Measurements from ENCODE around the gene LYL1. TPM values are rescaled to one million over a fixed set of nuclear protein-coding genes. Genes with fewer than 3 reads are reported as not detected.
A peak's percentile ranks its signal among the peaks of the same experiment; 100 is the strongest.
"Not testable (repeated sequence)": the region's sequence is repeated elsewhere in the genome, so short reads cannot be mapped to it uniquely, and the experiment has no call there.

LYL1 gene
- polyA plus RNA-seq (2013, experiment 1 of 2; ENCODE audit: insufficient read length), result 0.78 TPM
- polyA plus RNA-seq (2013, experiment 2 of 2; ENCODE audit: insufficient read length), result 1.3 TPM

- DNase-seq, result peak; percentile 31
Observed at GRCh38 chr19:13102666-13103580, at the start of gene LYL1. Gene LYL1 (minus strand): TSS chr19:13102858. CDS start chr19:13101171, 1,687 bp downstream.

GRCh38 chr19:13151605-13152355, 49.1 kb upstream of the LYL1 start:
- DNase-seq, result peak; percentile 98

GRCh38 chr19:13150931-13151604, 48.4 kb upstream of the LYL1 start:
- DNase-seq, result no peak

- DNase-seq, result peak; percentile 95
Observed at GRCh38 chr19:13150187-13150930, 47.7 kb upstream of the LYL1 start, which contains the start of the genes IER2 and STX10. Gene IER2 (plus strand): TSS chr19:13150411. CDS start chr19:13153187, 2,776 bp downstream. Gene STX10 (minus strand): TSS chr19:13150375. CDS start chr19:13150173, 202 bp downstream.

GRCh38 chr19:13149628-13150186, 47.0 kb upstream of the LYL1 start:
- DNase-seq, result peak; percentile 25

GRCh38 chr19:13149173-13149627, 46.5 kb upstream of the LYL1 start:
- not testable (repeated sequence) for DNase-seq

GRCh38 chr19:13146763-13147563, 44.3 kb upstream of the LYL1 start:
- peak; percentile 63 for DNase-seq

- DNase-seq, result no peak
Observed at GRCh38 chr19:13139633-13140311, 37.1 kb upstream of the LYL1 start.

GRCh38 chr19:13138916-13139198, 36.2 kb upstream of the LYL1 start:
- no peak for DNase-seq

GRCh38 chr19:13138171-13138915, 35.7 kb upstream of the LYL1 start:
- DNase-seq, result no peak

GRCh38 chr19:13137290-13137794, 34.7 kb upstream of the LYL1 start:
- no peak for DNase-seq

- DNase-seq, result no peak
Observed at GRCh38 chr19:13135068-13136062, 32.7 kb upstream of the LYL1 start.

- no peak for DNase-seq
Observed at GRCh38 chr19:13134626-13135025, 32.0 kb upstream of the LYL1 start.

GRCh38 chr19:13133241-13133870, 30.7 kb upstream of the LYL1 start:
- DNase-seq, result no peak

GRCh38 chr19:13132471-13133180, 30.0 kb upstream of the LYL1 start:
- peak; percentile 68 for DNase-seq

- no peak for DNase-seq
Observed at GRCh38 chr19:13130886-13131490, 28.3 kb upstream of the LYL1 start.
